GM18858 (cell line): ENCODE data around the gene TACC2.
"Not testable (repeated sequence)": the region's sequence is repeated elsewhere in the genome, so short reads cannot be mapped to it uniquely, and the experiment has no call there.

Experiments used
- ATAC-seq: cut with Tn5 transposase; IDR thresholded peaks from one replicate; pipeline ENCODE4 v1.9.1; 2021; ENCODE audit not compliant: unreplicated experiment

The TACC2 gene

DNA sequence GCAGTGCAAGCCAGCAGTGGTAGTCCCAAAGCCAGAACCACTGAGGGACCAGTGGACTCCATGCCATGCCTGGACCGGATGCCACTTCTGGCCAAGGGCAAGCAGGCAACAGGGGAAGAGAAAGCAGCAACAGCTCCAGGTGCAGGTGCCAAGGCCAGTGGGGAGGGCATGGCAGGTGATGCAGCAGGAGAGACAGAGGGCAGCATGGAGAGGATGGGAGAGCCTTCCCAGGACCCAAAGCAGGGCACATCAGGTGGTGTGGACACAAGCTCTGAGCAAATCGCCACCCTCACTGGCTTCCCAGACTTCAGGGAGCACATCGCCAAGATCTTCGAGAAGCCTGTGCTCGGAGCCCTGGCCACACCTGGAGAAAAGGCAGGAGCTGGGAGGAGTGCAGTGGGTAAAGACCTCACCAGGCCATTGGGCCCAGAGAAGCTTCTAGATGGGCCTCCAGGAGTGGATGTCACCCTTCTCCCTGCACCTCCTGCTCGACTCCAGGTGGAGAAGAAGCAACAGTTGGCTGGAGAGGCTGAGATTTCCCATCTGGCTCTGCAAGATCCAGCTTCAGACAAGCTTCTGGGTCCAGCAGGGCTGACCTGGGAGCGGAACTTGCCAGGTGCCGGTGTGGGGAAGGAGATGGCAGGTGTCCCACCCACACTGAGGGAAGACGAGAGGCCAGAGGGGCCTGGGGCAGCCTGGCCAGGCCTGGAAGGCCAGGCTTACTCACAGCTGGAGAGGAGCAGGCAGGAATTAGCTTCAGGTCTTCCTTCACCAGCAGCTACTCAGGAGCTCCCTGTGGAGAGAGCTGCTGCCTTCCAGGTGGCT is 97.7 kb downstream of the TACC2 start:
- ATAC-seq = no peak

DNA sequence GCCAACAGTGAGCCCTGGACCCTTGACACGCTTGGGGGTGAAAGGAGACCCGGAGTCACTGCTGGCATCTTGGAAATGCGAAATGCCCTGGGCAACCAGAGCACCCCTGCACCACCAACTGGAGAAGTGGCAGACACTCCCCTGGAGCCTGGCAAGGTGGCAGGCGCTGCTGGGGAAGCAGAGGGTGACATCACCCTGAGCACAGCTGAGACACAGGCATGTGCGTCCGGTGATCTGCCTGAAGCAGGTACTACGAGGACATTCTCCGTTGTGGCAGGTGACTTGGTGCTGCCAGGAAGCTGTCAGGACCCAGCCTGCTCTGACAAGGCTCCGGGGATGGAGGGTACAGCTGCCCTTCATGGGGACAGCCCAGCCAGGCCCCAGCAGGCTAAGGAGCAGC is 98.5 kb downstream of the TACC2 start:
- ATAC-seq = no peak

DNA sequence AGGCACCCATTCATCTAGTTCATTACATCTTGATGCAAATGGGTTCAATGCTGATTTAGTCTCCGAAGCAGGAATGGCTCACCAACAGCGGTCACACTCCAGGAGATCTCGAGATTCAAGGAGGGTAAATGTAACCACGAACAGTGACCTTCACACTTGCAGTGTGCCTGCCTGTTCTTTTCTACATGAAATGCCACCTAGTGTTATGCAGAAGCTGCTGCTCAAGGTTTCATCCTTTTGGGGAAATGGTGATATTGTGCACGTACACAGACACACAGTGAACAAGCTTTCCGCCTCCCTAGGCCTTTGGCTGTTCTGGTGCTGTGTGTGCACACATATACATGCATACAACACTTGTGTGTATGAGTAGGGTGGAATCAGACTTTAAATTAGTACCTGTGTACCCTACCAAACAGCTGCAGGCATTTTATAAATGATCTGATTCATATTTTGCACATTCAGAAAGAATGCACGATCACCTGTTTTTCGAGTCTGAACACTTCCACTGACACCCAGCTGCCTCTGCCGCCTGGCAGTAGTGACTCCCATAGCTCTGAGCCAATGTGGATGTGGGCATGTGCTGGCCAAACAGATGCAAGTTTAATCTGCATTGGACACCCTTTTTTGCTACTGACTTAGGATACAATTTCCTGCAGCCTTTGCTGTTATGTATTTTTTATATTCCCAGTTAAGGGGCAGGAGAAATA is 100.5 kb downstream of the TACC2 start:
- ATAC-seq = no peak

DNA sequence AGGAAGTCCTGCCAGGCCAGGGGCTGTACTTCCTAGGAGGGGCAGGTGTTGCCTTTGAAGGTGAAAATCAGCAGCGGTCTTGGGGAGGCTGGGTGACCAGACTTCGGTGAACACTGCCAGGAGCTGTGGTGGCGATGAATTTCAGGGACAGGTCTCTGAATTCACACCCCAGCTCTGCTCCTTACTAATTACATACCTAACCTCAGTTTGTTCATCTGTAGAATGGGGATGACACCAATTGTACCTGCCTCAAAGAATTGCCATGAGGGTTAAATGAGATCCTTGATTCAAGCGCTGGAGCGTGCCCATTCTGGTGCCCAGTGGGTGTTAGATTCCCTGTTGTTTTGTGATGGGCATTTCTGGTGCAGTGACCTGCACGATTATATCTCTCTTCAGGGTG is 102.8 kb downstream of the TACC2 start:
- ATAC-seq = no peak

DNA sequence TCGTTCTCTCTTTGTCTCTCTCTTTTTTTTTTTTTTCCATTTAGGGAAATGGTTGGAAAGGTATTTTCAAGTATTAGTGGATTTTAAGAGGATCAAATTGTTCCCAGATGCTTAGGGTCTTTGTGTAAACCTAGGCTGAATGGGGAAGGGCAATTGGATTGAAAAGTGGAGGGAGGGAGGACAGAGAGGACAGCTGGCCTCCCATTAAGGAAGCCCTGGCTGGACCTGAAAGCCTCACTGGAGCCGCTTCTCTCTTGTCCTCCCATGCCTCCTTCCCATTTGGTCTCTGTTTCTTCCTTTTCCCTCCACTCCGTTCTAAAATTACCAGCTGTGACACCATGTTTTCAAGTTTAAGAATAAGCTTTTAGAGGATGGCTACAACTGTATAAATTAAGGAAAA is 104.1 kb downstream of the TACC2 start:
- ATAC-seq = no peak

DNA sequence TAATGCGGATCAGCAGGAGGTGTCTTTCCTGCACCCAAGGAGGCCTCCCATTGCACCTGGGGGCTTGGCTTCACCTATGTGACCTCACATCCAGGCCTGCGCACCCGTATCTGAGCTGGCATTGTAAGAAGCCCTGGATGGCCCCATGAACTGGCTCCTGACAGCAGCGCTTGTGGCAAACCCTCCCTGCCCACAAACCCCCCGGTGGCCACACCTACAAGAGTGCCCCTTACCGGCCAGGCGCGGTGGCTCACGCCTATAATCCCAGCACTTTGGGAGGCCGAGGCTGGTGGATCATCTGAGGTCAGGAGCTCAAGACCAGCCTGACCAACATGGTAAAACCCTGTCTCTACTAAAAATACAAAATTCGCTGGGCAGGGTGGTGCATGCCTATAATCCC is 107.2 kb downstream of the TACC2 start:
- ATAC-seq = not testable (repeated sequence)

DNA sequence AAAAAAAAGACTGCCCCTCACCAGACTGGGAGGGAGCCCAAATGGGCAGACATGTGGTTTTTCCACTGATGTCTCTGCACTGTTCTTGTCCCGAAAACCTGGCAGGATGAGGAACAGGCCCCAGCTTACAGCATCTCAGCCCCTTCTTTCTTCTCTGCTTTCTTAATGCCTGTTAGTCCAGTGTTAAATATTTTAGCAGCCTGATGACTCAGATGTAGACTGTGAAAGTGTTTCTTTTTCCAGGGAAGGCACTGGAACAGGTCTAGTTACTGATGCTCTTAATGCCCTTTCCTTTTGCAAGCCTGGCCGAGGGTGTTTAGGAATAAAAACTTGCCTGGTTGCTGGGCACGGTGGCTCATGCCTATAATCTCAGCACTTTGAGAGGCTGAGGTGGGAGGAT is 107.7 kb downstream of the TACC2 start:
- ATAC-seq = no peak

DNA sequence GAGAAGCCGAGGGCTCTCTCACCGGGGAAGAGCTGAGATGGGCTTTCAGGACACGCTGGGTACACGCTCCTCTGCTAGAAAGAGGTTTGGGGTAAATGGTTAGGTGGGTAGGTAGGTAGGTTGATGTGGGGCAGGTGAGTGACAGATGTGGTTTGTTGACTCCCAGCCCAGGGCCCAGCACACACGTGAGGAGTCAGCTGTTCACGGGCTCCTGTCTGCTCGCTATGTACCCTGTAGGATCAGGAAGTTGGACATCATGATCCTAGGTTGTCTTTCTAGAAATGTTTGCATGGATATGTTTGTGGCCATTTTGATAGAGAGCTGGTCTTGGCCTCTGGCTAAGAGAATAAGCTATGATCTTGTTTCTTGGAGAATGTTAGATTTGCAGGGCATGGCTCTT is 109.0 kb downstream of the TACC2 start:
- no peak for ATAC-seq

DNA sequence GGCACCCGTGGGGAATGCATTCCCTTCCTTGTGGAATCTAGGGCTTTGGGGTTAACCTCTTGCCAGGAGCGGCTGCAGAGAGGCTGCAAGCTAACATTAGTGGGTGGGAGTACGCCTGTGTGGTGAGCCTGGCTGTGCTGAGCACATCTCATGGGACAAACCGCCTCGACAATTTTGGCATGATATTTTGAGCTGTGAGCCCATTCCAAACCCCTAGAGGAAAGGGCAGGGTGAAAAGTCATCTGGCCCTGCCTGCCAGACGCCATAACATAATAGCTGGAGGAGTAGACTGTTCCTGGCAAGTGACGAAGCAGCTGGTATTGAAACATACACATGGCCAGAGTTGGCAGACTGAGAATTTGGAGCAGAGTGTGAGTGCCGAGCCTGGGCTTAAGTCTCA is 110.0 kb downstream of the TACC2 start:
- no peak for ATAC-seq

DNA sequence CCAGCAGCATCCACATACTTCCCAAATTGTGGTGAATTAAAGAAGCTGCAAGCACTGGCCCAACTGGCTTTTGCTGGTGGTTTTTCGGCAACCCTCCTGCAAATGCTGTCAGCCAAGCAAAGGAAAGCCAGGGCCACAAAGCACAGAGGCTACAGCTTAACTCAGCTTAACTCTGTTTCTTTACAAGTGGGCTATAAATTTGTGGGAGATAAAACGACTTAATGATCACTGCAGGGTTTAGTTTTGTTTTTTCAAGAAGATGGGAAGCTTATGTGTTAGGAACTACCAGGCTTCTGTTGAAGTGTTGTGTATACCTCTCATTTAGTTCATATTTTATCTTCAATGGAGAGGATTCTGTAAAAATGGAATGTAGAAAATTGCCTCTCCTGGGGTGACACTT is 110.6 kb downstream of the TACC2 start:
- no peak for ATAC-seq

DNA sequence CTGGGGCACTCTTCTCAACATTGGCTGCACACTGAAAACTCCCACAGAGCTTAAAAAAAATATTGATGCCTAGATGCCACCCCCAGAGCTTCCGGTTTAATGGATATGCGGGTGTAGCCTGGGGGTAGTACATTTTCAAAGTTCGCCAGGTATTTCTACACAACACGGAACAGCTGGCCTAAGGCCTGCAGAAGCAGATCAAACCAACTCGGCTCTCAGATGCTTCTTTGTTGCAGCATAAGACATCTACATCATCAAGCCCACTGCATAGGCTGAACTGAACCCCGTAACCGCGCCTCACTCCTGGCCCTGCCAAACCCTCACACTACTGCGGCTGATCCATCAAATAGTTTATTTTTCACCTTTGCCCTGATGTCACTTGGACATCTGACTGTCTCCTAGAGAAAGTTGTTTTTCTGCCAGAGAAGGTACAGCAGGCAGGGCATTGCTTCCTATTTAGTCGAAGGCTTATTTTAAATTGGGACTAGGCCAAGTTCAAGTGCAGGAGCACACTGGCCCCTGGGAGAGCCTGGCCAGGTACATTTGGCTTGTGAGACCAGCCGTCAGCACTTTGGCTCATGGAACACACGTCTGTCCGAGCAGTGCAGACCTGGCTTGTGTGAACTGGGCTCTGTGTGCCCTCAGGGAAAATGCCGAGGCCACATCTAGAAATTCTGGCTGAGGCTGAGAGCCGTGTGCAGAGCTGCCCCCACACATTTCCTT is 113.3 kb downstream of the TACC2 start:
- ATAC-seq = no peak

DNA sequence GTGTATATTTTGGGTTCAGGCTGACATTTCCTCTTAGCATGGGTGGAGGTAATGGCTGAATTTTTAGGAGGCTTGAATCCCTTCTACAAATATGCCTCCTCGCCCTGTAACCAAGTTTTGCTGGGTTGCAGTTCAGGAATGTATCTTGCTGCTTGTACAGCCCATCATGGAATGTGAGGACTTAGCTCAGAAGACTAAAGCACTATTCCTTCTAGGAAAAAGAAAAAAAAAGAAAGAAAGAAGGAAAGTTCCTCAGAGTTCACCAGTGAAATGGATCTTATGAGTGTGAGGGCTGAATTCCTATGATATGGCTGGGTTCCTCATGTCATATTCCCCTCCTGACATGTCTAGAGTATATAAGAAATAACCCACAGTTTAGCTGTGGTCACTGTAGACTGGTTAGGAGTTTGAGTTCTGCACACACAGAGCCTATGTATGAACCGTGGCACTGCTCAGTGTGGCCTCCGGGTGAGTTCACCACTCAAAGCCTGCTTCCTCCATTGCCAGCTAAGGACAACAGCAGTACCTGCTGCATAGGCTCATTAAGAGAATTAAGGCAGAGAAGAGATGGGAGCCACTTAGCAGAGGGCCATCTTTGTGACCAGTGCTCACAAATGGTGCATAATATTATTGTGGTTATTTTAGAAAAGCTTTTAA is 114.0 kb downstream of the TACC2 start:
- ATAC-seq = no peak

DNA sequence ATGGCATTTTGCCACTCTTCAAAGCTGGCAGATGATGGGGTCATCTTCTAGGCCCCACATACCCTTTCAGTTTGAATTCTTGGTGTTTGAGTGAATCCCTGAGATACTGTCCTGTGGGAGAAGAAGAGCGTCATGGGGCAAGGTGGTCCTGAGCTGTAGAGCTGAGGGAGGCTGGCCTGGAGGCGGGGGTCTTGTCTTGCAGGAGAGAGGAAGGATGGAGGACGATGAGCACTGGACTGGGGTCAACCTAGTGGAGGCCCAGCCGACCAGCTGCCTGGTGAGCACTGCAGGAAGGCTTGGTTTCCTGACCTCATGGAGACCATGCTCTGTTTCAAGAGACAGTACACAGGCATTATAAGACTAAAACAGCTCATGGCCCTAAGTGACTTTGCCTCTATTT is 114.6 kb downstream of the TACC2 start:
- ATAC-seq = no peak

DNA sequence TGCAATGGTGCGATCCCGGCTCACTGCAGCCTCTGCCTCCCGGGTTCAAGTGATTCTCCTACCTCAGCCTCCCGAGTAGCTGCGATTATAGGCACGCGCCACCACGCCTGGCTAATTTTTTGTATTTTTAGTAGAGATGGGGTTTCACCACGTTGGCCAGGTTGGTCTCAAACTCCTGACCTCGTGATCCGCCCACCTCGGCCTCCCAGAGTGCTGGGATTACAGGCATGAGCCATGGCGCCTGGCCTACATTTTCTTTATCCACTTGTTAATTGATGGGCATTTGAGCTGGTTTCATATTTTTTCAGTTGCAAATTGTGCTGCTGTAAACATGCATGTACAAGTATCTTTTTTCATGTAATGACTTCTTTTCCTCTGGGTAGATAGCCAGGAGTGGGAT is 119.8 kb downstream of the TACC2 start:
- not testable (repeated sequence) for ATAC-seq

DNA sequence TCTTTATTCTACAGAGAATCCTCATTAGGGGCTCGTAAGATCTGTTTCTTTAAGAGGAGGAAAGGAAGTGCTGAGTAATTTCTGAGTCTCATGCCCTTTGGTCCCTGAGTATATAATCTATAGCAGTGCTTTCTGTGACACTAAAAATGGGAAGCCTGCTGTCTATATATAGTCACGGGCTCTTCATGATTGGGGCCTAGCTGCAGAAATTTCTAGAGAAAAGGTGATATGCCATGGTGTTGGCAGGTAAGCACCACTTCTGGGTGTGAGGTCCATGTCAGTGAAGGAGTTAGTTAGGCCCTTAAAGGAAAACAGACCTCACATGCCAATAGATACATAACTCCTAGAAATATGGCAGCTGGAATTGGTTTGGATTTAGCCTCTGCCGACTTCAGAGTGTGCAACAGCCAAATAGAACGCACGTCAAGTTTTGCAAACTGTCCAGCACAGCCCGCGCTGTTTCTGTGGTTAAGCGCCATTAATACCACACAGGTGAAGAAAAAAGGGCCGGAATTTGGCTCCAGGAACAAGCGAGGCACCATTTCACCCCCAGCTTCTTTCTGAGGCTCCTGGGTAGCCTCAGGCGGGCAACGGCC is 123.2 kb downstream of the TACC2 start:
- no peak for ATAC-seq

DNA sequence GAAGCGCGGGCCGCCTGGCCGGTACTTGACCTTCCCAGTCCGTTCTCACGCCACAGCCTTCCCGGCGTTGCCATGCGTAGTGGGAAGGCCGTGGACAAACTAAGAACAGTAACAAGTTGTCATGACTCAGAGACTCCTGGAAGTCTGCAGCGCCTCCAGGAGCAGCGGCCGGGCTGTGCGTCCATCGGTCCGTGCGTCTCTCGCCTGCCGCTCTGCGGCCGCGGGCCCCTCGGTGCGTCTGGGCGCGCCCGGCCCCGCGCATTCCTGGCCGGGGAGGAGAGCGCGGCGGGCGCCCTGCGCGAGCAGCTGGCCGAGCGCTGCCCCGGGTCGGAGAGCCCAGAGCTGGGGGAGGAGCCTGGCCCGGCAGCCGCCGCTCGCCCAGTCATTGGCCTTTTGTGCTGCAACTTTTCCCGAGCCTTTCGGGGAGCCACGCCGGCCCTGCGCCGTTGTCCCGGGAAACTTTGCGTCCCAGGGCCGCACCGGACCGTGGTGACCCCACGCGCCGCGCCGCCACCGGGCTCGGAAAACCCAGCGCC is 123.7 kb downstream of the TACC2 start:
- no peak for ATAC-seq

DNA sequence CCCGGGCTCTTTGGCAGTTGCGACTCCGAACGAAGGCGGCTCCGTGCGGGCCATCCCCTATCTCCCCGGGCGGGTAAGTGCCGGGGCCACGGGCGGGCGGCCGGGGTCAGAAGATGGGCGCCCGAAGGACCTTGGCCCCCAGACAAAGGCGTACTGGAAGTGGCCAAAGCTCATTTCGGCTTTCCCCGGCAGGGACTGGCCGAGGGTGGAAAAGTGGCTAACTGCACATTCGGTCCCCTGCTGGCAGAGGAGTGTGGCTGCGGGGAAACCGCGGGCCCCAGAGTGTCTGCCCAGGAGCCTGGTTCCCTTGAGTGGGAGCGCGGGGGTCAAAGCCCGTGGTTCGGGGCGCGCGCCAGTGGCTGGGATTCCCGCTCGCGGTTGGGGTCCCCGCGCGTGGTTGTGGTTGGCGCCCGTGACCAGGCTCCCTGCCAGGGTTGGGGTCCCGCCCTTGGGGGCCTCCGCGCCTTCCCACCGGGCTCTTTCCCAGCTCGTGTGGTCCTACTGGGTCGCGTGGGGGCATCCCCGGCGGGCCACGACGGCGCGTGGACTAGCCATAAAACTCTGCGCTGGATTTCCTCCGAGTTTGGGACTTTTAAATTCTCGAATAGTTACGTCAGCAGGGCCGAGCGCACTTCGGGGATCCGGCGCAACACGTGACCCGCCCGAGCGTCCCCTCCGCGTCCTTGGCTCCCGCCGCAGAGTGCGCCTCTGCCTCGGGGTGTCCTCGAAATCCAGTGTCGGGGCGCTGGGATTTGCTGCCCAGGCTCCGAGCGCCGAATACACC is 124.4 kb downstream of the TACC2 start:
- ATAC-seq = no peak

DNA sequence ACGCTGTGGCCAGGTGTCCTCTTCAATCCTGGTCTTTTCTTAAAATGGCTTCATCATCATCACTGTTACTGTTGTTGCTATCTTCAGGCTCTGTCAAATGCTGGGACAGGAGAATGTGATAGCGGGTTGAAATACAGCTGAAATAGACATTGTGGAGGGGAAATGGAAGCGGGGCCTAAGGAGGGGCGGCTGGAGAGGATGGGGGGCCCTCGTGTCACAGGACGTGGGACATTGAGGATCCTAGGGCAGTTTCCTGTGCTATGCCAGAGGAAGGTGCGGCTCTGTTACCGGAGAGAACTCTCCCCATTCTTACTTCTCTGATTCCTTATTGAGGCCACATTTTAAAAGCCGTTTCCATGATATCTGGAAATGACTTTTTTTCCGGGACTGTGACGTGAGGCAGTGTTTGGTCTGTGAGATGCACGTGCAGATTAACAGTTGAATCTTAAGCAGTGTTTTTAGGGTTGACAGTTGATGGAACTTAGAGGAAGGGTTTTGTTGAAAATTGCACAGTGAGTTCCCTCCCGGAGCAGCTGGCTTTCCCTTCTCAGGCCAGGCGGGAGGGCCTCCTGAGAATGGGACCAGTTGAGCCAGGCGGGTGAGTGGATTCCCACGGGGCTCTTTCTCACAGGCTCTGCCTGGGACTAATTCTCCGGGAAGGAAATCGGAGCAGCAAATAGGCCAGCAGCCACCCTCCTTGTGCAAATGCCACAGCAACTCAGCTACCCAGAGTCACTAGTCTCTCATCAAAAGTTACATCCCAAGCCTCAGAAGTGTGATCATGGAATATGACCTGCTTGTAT is 125.2 kb downstream of the TACC2 start:
- ATAC-seq = no peak

DNA sequence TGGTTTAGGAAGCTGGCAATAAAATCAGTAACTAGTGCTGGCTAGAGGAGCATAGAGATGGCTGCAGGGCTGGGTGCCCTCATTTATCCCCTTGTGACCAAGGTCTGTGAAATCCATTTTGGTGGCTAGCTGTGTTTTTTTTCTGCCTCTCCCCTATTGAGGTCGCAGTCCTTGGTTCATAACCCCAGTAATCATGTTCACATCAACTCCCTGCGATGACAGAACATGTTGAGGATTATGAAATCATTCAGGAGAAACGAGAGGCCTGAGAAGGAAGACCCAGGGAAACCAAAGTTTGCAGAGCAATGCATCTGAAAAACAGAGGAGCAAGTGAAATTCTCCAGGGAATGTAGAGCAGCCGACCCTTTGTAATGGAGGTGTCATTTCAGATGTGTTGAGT is 126.9 kb downstream of the TACC2 start:
- no peak for ATAC-seq
